ENCODE results near the gene HOXC6. TPM values are rescaled to one million over a fixed set of nuclear protein-coding genes. Genes with fewer than 3 reads are reported as not detected.

HOXC6 gene
- total and polyA plus RNA-seq, 4 donors: 0.18 to 0.71 (median 0.35) TPM

DNA sequence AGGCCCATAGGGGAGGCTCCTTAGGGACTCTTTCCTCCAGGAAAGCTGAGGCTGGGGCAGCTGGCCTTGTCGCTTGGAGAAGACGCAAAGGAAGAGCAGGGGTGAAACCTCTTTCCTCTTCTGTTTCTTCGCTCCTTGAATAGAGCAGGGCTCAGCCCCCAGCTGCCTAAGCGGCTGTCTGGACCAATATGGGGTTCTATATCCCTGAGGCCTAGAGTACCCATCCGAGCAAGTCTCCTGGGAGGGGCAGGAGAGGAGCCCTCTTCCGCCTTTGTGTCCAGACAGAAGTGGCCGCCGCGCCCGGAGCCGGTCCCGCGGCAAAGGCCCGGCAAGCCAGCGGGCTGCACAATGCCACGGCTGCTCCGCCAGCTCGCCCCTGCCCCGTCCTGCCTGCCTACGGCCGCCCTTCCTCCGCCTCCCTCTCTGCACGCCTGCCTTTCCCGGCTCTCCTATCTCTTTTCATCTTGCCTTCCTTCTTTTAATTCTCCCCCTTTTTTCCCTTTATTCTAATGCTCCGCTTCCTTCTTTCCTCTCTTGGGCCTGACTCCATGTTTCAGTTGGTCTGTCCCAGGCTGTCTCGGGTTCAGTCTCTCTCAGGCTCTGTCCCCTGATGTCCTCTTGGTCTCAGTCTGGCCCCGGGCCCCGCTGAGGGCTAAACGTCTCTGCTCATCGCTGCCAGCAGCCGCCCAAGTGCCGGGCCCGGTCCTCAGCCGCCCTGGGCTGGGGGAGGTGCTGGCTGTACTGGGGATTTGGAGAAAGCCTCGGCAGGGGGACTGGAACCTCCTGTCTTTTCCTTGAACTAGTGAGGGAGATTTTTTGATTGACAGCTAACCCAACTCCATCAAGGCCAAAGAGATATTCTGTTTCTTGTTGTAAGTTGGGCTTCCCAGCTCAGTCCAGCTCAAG, 30.8 kb upstream of the HOXC6 start:
- H3K9me3 ChIP-seq (ENCODE audit: control insufficient read depth in 4 of 4, insufficient read depth in 3 of 4, low read length in 3 of 4): peaks cover 0 to 8% (median 0%) of the 10 kb centered on the region in 4 donors
- no peak for TF ChIP-seq CTCF (IDR thresholded peaks at IDR 0.05; ENCODE audit: control extremely low read depth, extremely low read depth)
- H3K4me1 ChIP-seq (ENCODE audit: control insufficient read depth in 5 of 5, insufficient read depth in 5 of 5, low read length in 5 of 5): peaks cover 0 to 24% (median 0%) of the 10 kb centered on the region in 5 donors
- H3K9ac ChIP-seq (ENCODE audit: insufficient read depth in 1 of 2, low read length in 2 of 2): no peak overlapping the region
- H3K27me3 ChIP-seq (ENCODE audit: control insufficient read depth in 3 of 3, insufficient read depth in 3 of 3, low read length in 2 of 3): peaks cover 0 to 98% (median 76%) of the 10 kb centered on the region in 3 donors
- 12 to 16% methylated on average over 35 of the region's 35 CpGs for WGBS, 2 donors
- H3K27ac ChIP-seq (ENCODE audit: low read depth in 1 of 2, low read length in 1 of 2): no peak overlapping the region
- no peak overlapping the region for H3K4me3 ChIP-seq
- no peaks in the 10 kb centered on the region for H3K36me3 ChIP-seq (ENCODE audit: control insufficient read depth in 4 of 4, insufficient read depth in 4 of 4, low read length in 4 of 4)
- DNase-seq: no peak
- no peak for ATAC-seq (ENCODE audit: insufficient read depth, low FRiP score)

DNA sequence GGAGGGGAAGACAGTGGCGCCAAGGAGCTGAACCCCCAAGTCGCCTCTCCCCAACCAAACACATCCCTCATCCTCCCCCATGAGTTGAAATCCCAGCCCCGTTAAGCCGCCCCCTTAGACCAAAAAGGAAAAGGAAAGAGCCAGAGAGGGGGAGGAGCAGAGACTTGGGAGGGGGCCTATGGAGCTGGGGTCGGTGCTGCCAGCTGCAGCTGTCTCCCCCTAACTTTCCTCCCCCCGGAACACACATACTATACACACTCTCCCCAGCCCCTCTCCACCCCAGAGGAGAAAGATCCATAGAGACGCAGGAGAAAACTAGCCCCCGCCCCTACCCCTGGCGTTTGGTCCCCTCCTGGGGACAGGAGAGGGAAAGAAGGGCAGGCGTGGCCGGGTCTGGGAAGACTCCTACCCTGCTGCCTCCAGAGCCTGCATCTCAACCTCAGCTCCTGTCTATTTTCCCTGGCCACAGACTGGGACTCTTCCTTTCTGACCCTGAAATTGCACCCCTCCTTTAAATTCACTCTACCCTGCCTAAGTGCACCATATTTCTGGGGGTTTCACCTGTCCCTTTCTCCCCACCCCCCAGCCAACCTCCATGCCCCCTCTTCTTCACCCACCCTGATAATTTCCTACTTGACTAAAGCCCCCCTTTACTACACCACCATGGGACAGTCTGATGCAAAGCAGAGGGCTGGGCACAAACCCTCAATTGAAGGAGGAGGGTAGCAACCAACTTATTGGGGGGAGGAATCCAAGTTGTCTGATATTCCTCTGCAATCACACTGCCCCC, 29.9 kb upstream of the HOXC6 start:
- Histone ChIP-seq H3K9ac (ENCODE audit: insufficient read depth in 1 of 2, low read length in 2 of 2) (no peak overlapping the region), H3K27me3 (ENCODE audit: control insufficient read depth in 3 of 3, insufficient read depth in 3 of 3, low read length in 2 of 3) (peaks cover 3 to 98% (median 77%) of the 10 kb centered on the region in 3 donors), H3K27ac (ENCODE audit: low read depth in 1 of 2, low read length in 1 of 2) (no peak overlapping the region), H3K4me1 (ENCODE audit: control insufficient read depth in 5 of 5, insufficient read depth in 5 of 5, low read length in 5 of 5) (peaks cover 0 to 24% (median 0%) of the 10 kb centered on the region in 5 donors), H3K9me3 (ENCODE audit: control insufficient read depth in 4 of 4, insufficient read depth in 3 of 4, low read length in 3 of 4) (peaks cover 0 to 6% (median 0%) of the 10 kb centered on the region in 4 donors), H3K4me3 (no peak overlapping the region), H3K36me3 (ENCODE audit: control insufficient read depth in 4 of 4, insufficient read depth in 4 of 4, low read length in 4 of 4) (no peaks in the 10 kb centered on the region)
- TF ChIP-seq CTCF (IDR thresholded peaks at IDR 0.05; ENCODE audit: control extremely low read depth, extremely low read depth): no peak
- 11 to 15% methylated on average over 11 of the region's 11 CpGs for WGBS, 2 donors
- DNase-seq (no peak), ATAC-seq (ENCODE audit: insufficient read depth, low FRiP score) (no peak)

GRCh38 chr12:53998900-53999236, 29.4 kb upstream of the HOXC6 start:
- WGBS, 2 donors: 7 to 14% methylated on average over 13 of the region's 13 CpGs
- no peak for DNase-seq
- ATAC-seq (ENCODE audit: insufficient read depth, low FRiP score): no peak
- Histone ChIP-seq H3K9me3 (ENCODE audit: control insufficient read depth in 4 of 4, insufficient read depth in 3 of 4, low read length in 3 of 4) (peaks cover 0 to 6% (median 0%) of the 10 kb centered on the region in 4 donors), H3K4me1 (ENCODE audit: control insufficient read depth in 5 of 5, insufficient read depth in 5 of 5, low read length in 5 of 5) (peaks cover 0 to 24% (median 0%) of the 10 kb centered on the region in 5 donors), H3K27ac (ENCODE audit: low read depth in 1 of 2, low read length in 1 of 2) (no peak overlapping the region), H3K27me3 (ENCODE audit: control insufficient read depth in 3 of 3, insufficient read depth in 3 of 3, low read length in 2 of 3) (peaks cover 5 to 98% (median 77%) of the 10 kb centered on the region in 3 donors), H3K9ac (ENCODE audit: insufficient read depth in 1 of 2, low read length in 2 of 2) (no peak overlapping the region), H3K4me3 (no peak overlapping the region), H3K36me3 (ENCODE audit: control insufficient read depth in 4 of 4, insufficient read depth in 4 of 4, low read length in 4 of 4) (no peaks in the 10 kb centered on the region)
- TF ChIP-seq CTCF (IDR thresholded peaks at IDR 0.05; ENCODE audit: control extremely low read depth, extremely low read depth): no peak
